ENCODE data around the gene MCU.
A peak's percentile ranks its signal among the peaks of the same experiment; 100 is the strongest.

Gene MCU

GRCh38 chr10:72830625-72831024, 138.7 kb downstream of the MCU start:
- no peak for TF ChIP-seq CTCF (IDR thresholded peaks at IDR 0.05)

GRCh38 chr10:72831696-72832409, 139.9 kb downstream of the MCU start:
- TF ChIP-seq CTCF (IDR thresholded peaks at IDR 0.05), result no peak

- TF ChIP-seq CTCF (IDR thresholded peaks at IDR 0.05), result no peak
These were observed 140.8 kb downstream of the MCU start for GRCh38 chr10:72832701-72833100.

- TF ChIP-seq CTCF (IDR thresholded peaks at IDR 0.05), result peak; percentile 80
These were observed 142.4 kb downstream of the MCU start for GRCh38 chr10:72834183-72834825.

GRCh38 chr10:72840319-72840718, 148.4 kb downstream of the MCU start:
- TF ChIP-seq CTCF (IDR thresholded peaks at IDR 0.05), result no peak

- TF ChIP-seq CTCF (IDR thresholded peaks at IDR 0.05), result no peak
These were observed 149.5 kb downstream of the MCU start for GRCh38 chr10:72841487-72841886.

- TF ChIP-seq CTCF (IDR thresholded peaks at IDR 0.05), result no peak
These were observed 150.2 kb downstream of the MCU start for GRCh38 chr10:72842164-72842563.
